OCI-LY7 (cell line): ENCODE data around the gene CCR5AS.

ENCODE experiments used
- BruUV-seq: library from RNA; stranded (reverse); fragments of 400-500 nt; replicated peaks from 2 replicates; lab custom pipeline; 2021; lab: Mats Ljungman, UMichigan
- CTCF ChIA-PET: fragments of 300-600 bp; sonication (Branson Sonifier 250); formaldehyde crosslinking; loops from one replicate; lab custom pipeline; 2022; ENCODE audit warnings: antibody characterized with exemption; ENCODE audit not compliant: unreplicated experiment; lab: Charles Lee
- POLR2A ChIA-PET: fragments of 300-600 bp; sonication (Branson Sonifier 250); formaldehyde crosslinking; loops from one replicate; lab custom pipeline; 2022; ENCODE audit warnings: antibody characterized with exemption; lab: Charles Lee
- DNase-seq: peaks from one replicate; pipeline ENCODE4 v3.0.0-alpha.2; 2015; ENCODE audit warnings: low spot score
- H2AFZ ChIP-seq: fragments of 200-600 bp; sonication (generic), shearing (Covaris generic); 2 replicates; pipeline ENCODE4 v1.6.1; 2014; ENCODE audit warnings: mild to moderate bottlenecking, antibody characterized with exemption, low read length, moderate library complexity
- H3K27ac ChIP-seq: fragments of 200-600 bp; sonication (generic); 2 replicates; pipeline ENCODE4 v1.5.1; 2014; ENCODE audit warnings: mixed run types, low read depth, mild to moderate bottlenecking, moderate library complexity, low read length, inconsistent platforms; ENCODE audit not compliant: poor library complexity, severe bottlenecking
- H3K36me3 ChIP-seq: fragments of 200-600 bp; sonication (generic); 2 replicates; pipeline ENCODE4 v1.6.1; 2014; ENCODE audit warnings: mild to moderate bottlenecking, antibody characterized with exemption, low read length, moderate library complexity, mixed read lengths; ENCODE audit not compliant: insufficient read depth
- H3K4me1 ChIP-seq: fragments of 200-600 bp; sonication (generic); 2 replicates; pipeline ENCODE4 v1.5.1; 2014; ENCODE audit warnings: mild to moderate bottlenecking, low read length; ENCODE audit not compliant: insufficient read depth, poor library complexity, severe bottlenecking
- H3K4me2 ChIP-seq: fragments of 200-600 bp; sonication (generic); 2 replicates; pipeline ENCODE4 v1.6.1; 2014; ENCODE audit warnings: mild to moderate bottlenecking, low read length
- H3K4me3 ChIP-seq: fragments of 200-600 bp; sonication (generic); 2 replicates; pipeline ENCODE4 v1.5.1; 2014; ENCODE audit warnings: mild to moderate bottlenecking, low read depth, low read length; ENCODE audit not compliant: poor library complexity, severe bottlenecking
- H3K79me2 ChIP-seq: fragments of 200-600 bp; sonication (generic); 2 replicates; pipeline ENCODE4 v1.6.1; 2016; ENCODE audit warnings: low read depth, mild to moderate bottlenecking, low read length, moderate library complexity, mixed read lengths; ENCODE audit not compliant: insufficient read depth
- H3K9me2 ChIP-seq: fragments of 200-600 bp; sonication (generic); 2 replicates; pipeline ENCODE4 v1.6.1; 2016; ENCODE audit warnings: mild to moderate bottlenecking, low read length, mixed read lengths; ENCODE audit not compliant: insufficient read depth
- H3K9me3 ChIP-seq: fragments of 200-600 bp; sonication (generic); 2 replicates; pipeline ENCODE4 v1.6.1; 2014; ENCODE audit warnings: mild to moderate bottlenecking, mixed run types, low read length, mixed read lengths
- H4K20me1 ChIP-seq: fragments of 200-600 bp; sonication (generic); 2 replicates; pipeline ENCODE4 v1.6.1; 2014; ENCODE audit warnings: mild to moderate bottlenecking, antibody characterized with exemption, low read length, moderate library complexity, mixed read lengths; ENCODE audit not compliant: insufficient read depth
- CTCF ChIP-seq: fragments of 200-600 bp; sonication (generic); conservative IDR thresholded peaks from 2 replicates; pipeline ENCODE4 v1.5.1; 2014; ENCODE audit warnings: mild to moderate bottlenecking, antibody characterized with exemption, low read length, moderate library complexity, mixed read lengths
- EZH2phosphoT487 ChIP-seq: fragments of 200-600 bp; sonication (generic); IDR thresholded peaks from 2 replicates; pipeline ENCODE4 v1.6.1; 2018; ENCODE audit warnings: low read depth, borderline replicate concordance, mild to moderate bottlenecking, mixed run types, antibody characterized with exemption, low read length, moderate library complexity, mixed read lengths
- intact Hi-C: fragments of 100-400 bp; cut with micrococcal nuclease; formaldehyde crosslinking; loops from one replicate; pipeline ENCODE4 v1.10.0; 2022; ENCODE audit not compliant: unreplicated experiment

Gene CCR5AS

GRCh38 chr3:46419816-46420215, 12.9 kb upstream of the CCR5AS start:
- DNase-seq = no peak
- BruUV-seq = no TSS peak
- intact Hi-C loops = no loop called here
- CTCF ChIA-PET = no interaction called here
- H3K36me3 ChIP-seq = no peaks in the 10 kb centered on the region
- no peaks in the 10 kb centered on the region for H3K79me2 ChIP-seq
- H3K4me3 ChIP-seq = no peak overlapping the region
- TF ChIP-seq EZH2phosphoT487 = no peak
- TF ChIP-seq CTCF = no peak
- H3K4me2 ChIP-seq = no peak overlapping the region
- no peaks in the 10 kb centered on the region for H3K9me3 ChIP-seq
- no peak overlapping the region for H3K27ac ChIP-seq
- no peaks in the 10 kb centered on the region for H3K9me2 ChIP-seq
- H2AFZ ChIP-seq = no peak overlapping the region
- POLR2A ChIA-PET = no interaction called here
- peaks cover 25% of the 10 kb centered on the region for H3K4me1 ChIP-seq
- no peaks in the 10 kb centered on the region for H4K20me1 ChIP-seq

- no peak for DNase-seq
- no peaks in the 10 kb centered on the region for H3K79me2 ChIP-seq
- POLR2A ChIA-PET = no interaction called here
- no TSS peak for BruUV-seq
- TF ChIP-seq EZH2phosphoT487 = no peak
- no peak for TF ChIP-seq CTCF
- CTCF ChIA-PET = no interaction called here
- no peaks in the 10 kb centered on the region for H4K20me1 ChIP-seq
- H2AFZ ChIP-seq = no peak overlapping the region
- no peaks in the 10 kb centered on the region for H3K9me2 ChIP-seq
- intact Hi-C loops = no loop called here
- peaks cover 40% of the 10 kb centered on the region for H3K4me1 ChIP-seq
- no peak overlapping the region for H3K4me2 ChIP-seq
- H3K36me3 ChIP-seq = no peaks in the 10 kb centered on the region
- H3K9me3 ChIP-seq = no peaks in the 10 kb centered on the region
- H3K4me3 ChIP-seq = no peak overlapping the region
- H3K27ac ChIP-seq = no peak overlapping the region
These were observed 11.2 kb upstream of the CCR5AS start for GRCh38 chr3:46417841-46418611.
